Left ventricle myocardium inferior (tissue), 1 donor: Measurements from ENCODE around the gene ACOT2. TPM values are rescaled to one million over a fixed set of nuclear protein-coding genes. Genes with fewer than 3 reads are reported as not detected.
"Not testable (repeated sequence)": the region's sequence is repeated elsewhere in the genome, so short reads cannot be mapped to it uniquely, and the experiment has no call there.

Source experiments
- DNase-seq: peaks from one replicate; pipeline ENCODE4 v3.0.0-alpha.2; 2020
- H3K27ac ChIP-seq: fragments of 200-600 bp; replicated peaks from 2 replicates; pipeline ENCODE4 v1.8.0; 2021
- H3K27me3 ChIP-seq: fragments of 200-600 bp; 2 replicates; pipeline ENCODE4 v1.8.0; 2021; ENCODE audit warnings: low read depth
- H3K36me3 ChIP-seq: fragments of 200-600 bp; 2 replicates; pipeline ENCODE4 v1.8.0; 2021
- H3K4me1 ChIP-seq: fragments of 200-600 bp; 2 replicates; pipeline ENCODE4 v1.8.0; 2021
- H3K4me3 ChIP-seq: fragments of 200-600 bp; 2 replicates; pipeline ENCODE4 v1.8.0; 2021; ENCODE audit warnings: mild to moderate bottlenecking, moderate library complexity
- H3K9me3 ChIP-seq: fragments of 200-600 bp; replicated peaks from 2 replicates; pipeline ENCODE4 v1.8.0; 2021
- intact Hi-C: fragments of 100-400 bp; cut with micrococcal nuclease; formaldehyde crosslinking; loops from one replicate; pipeline ENCODE4 v1.11.0; 2022
- long read RNA-seq: library from polyadenylated mRNA; unstranded; transcript quantifications from one replicate; pipeline ENCODE4 v2.0.0, GENCODE V29; 2021
- total RNA-seq: library from RNA; stranded (reverse); fragmentation: NEBNext Ultra II Directional; extraction: Animal tissue kit (Norgen Biotek cat#: 25700); gene quantifications from one replicate; pipeline ENCODE4 v1.2.1, GENCODE V29; 2021
- TF ChIP-seq, protein P1 (sequence below): fragments of 200-600 bp; IDR thresholded peaks from 2 replicates; pipeline ENCODE4 v1.8.0; 2021; ENCODE audit warnings: antibody characterized with exemption, mild to moderate bottlenecking, borderline replicate concordance
- donor health status: DM: no; HTN: yes; CAD: no; lungs with severe emphysema.

The ACOT2 gene, protein sequence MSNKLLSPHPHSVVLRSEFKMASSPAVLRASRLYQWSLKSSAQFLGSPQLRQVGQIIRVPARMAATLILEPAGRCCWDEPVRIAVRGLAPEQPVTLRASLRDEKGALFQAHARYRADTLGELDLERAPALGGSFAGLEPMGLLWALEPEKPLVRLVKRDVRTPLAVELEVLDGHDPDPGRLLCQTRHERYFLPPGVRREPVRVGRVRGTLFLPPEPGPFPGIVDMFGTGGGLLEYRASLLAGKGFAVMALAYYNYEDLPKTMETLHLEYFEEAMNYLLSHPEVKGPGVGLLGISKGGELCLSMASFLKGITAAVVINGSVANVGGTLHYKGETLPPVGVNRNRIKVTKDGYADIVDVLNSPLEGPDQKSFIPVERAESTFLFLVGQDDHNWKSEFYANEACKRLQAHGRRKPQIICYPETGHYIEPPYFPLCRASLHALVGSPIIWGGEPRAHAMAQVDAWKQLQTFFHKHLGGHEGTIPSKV
- total RNA-seq: 191 TPM
- long read RNA-seq, transcript ACOT2-201 (3 exons, 1,774 nt): major isoform, 310 of 333 reads
- long read RNA-seq, partial matches to known transcripts: 4 of 333 reads
- long read RNA-seq, other reads (novel, unspliced or antisense): 19 of 333 reads

DNA sequence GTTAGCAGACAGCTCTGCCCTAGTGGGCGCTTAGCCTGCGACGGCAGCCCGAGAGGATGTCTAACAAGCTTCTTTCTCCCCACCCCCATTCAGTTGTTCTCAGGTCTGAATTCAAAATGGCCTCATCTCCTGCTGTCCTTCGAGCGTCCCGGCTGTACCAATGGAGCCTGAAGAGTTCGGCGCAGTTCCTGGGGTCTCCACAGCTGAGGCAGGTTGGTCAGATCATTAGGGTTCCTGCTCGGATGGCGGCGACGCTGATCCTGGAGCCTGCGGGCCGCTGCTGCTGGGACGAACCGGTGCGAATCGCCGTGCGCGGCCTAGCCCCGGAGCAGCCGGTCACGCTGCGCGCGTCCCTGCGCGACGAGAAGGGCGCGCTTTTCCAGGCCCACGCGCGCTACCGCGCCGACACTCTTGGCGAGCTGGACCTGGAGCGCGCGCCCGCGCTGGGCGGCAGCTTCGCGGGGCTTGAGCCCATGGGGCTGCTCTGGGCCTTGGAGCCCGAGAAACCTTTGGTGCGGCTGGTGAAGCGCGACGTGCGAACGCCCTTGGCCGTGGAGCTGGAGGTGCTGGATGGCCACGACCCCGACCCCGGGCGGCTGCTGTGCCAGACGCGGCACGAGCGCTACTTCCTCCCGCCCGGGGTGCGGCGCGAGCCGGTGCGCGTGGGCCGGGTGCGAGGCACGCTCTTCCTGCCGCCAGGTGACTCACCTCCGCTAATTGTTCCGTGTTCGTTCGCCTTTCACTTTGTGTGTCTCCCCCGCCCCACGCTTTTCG lies at the start of gene ACOT2:
Gene ACOT2 (plus strand): TSS at position 29 of the 774 bp plus-strand sequence. CDS start 28 bp downstream, at position 57.
- peak within 1 kb of the TSS; percentile 76 for H3K4me3 ChIP-seq
- intact Hi-C loops, H3K9me3 ChIP-seq, H3K27me3 ChIP-seq: not testable (repeated sequence)
- peak within 1 kb of the TSS; percentile 96 for H3K27ac ChIP-seq
- peaks cover 11% of the 10 kb centered on the region for H3K36me3 ChIP-seq
- TF ChIP-seq, protein P1, sequence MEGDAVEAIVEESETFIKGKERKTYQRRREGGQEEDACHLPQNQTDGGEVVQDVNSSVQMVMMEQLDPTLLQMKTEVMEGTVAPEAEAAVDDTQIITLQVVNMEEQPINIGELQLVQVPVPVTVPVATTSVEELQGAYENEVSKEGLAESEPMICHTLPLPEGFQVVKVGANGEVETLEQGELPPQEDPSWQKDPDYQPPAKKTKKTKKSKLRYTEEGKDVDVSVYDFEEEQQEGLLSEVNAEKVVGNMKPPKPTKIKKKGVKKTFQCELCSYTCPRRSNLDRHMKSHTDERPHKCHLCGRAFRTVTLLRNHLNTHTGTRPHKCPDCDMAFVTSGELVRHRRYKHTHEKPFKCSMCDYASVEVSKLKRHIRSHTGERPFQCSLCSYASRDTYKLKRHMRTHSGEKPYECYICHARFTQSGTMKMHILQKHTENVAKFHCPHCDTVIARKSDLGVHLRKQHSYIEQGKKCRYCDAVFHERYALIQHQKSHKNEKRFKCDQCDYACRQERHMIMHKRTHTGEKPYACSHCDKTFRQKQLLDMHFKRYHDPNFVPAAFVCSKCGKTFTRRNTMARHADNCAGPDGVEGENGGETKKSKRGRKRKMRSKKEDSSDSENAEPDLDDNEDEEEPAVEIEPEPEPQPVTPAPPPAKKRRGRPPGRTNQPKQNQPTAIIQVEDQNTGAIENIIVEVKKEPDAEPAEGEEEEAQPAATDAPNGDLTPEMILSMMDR: peak; percentile 25
- H3K4me1 ChIP-seq: peaks cover 49% of the 10 kb centered on the region
- peak; percentile 81 for DNase-seq

DNA sequence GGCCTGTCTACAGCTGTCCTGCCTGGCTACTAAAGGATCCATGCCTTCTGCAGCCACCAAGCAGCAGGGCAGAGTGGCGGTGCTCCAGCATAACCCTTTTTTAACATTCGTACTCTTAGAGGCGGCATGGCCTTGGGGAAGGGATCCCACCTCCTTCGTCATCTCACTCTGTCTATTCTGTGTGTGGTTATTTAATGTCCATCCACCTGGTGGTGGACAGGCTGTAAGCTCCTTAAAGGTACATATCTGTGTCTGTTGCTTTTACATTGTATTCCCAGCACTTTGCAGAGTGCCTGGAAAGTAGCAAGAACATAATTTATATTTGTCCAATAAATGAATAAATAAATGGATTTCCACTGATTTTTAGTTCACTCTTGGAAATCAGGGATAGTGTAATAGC lies 47.8 kb upstream of the ACOT2 start:
- intact Hi-C loops: no loop called here
- H3K4me3 ChIP-seq: no peak overlapping the region
- H3K9me3 ChIP-seq: no peaks in the 10 kb centered on the region
- no peak overlapping the region for H3K27ac ChIP-seq
- peaks cover 6% of the 10 kb centered on the region for H3K36me3 ChIP-seq
- H3K4me1 ChIP-seq: peaks cover 7% of the 10 kb centered on the region
- no peak for DNase-seq
- TF ChIP-seq, protein P1: no peak
- H3K27me3 ChIP-seq: no peaks in the 10 kb centered on the region

DNA sequence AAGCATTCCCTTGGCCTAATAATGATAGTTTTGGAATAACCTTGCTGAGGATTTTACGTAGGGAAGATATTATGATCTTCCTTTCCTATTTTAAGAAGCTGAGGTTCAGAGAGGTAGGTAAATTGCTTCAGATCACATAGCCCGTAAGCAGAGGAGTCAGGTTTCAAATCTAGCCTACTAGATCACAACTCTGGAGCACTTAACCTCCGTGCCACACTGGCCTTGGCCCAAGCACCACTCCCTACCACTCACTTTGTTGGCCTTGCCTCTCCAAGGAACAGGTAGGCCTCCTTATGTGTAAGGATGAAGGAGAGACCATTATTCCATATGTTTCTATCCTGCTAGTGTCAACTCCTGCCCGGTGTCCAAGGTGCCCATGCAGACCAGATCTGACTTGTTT lies 44.5 kb upstream of the ACOT2 start:
- H3K4me1 ChIP-seq: peaks cover 17% of the 10 kb centered on the region
- H3K36me3 ChIP-seq: peaks cover 6% of the 10 kb centered on the region
- TF ChIP-seq, protein P1: no peak
- H3K9me3 ChIP-seq: peaks cover 6% of the 10 kb centered on the region
- no peak overlapping the region for H3K27ac ChIP-seq
- no peaks in the 10 kb centered on the region for H3K27me3 ChIP-seq
- H3K4me3 ChIP-seq: no peak overlapping the region
- intact Hi-C loops: no loop called here
- no peak for DNase-seq

DNA sequence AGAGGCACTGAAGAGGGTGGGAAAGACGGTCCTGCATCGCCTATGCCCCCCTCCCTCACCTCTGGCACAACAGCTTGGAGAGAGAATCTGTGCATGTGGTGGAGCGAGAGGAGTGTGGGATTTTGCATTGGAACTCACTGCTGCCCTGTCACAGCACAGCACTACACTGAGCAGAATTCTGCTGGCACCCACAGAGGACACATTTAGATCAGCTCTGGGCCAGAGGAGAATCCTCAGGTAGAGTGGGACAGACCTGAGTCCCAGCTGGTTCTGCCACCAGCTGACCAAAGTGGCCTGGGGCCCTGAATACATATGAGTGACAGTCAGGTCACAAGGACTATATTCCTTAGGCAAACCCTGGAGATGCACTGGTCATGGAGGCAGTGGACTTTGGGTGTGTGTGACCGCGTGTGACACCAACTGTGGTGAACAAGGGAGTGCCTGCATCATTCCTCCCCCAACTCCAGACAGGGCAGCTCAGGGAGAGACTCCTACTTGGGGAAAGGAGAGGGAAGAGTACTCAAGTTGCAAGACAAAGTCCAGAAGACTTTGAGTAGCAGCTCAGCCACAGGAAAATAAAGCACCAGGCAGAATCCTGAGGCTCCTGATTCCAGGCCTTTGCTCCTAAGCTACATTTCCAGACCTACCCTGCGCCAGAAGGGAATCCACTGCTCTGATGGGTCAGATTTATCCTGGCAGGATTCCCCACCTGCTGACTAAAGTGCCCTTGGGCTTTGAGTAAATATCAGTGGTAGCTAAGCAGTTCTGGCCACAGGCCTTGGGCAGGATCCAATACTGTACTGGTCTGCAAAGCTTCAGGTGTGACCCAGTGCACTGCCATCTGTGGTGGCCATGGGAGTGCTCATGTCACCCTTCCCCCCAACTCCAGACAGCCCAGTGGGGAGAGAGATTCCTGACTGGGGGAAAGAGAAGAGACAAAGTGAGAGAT lies 42.7 kb upstream of the ACOT2 start:
- DNase-seq: peak; percentile 59
- TF ChIP-seq, protein P1: no peak
- intact Hi-C loops: no loop called here

DNA sequence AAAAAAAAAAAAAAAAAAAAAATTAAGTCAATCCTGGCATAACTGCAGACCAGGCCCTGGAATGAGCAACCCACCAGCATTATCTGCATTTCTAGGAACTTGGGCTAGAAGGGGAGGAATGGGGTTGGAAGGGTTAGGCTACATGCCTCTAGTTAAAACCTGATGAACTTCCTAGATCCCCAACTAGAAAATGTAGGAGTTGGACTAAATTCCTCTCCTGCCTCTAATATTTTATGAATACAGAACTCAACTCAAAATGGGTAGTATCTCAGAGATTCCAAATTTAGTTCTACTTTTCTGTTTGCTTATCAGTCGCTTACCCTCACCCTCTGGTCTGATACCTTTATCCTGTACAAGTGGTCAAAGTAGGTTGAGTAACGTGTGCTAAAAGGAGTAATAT lies 39.7 kb upstream of the ACOT2 start:
- H3K36me3 ChIP-seq, H3K4me3 ChIP-seq, H3K9me3 ChIP-seq, intact Hi-C loops, H3K27me3 ChIP-seq, H3K27ac ChIP-seq, DNase-seq: not testable (repeated sequence)
- H3K4me1 ChIP-seq: peaks cover 17% of the 10 kb centered on the region

More for the DNA sequence above, 42.7 kb upstream of the ACOT2 start:
- Histone ChIP-seq H3K4me3 (no peak overlapping the region), H3K9me3 (peaks cover 6% of the 10 kb centered on the region), H3K27ac (peak overlapping the region; percentile 84), H3K4me1 (peaks cover 17% of the 10 kb centered on the region), H3K36me3 (peaks cover 6% of the 10 kb centered on the region), H3K27me3 (no peaks in the 10 kb centered on the region)

DNA sequence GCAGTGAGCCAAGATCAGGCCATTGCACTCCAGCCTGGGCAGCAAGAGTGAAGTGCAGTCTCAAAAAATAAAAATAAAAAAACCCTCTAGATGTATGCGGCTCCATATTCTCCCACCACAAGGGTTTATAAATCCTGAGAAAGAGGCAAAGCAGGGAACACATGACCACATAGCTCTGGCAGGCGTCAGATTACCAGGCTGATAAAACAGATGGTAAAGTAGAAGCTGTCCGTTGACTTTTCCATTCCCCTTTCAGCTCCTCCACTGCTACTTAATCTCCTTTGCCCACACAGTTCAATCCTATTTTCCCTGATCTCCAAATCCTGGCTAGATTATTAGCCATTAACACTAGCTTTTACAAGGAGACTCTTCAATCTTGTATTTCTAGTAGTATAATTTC lies 37.0 kb upstream of the ACOT2 start:
- H3K4me3 ChIP-seq, DNase-seq, H3K27ac ChIP-seq, intact Hi-C loops, H3K36me3 ChIP-seq, H3K9me3 ChIP-seq, H3K27me3 ChIP-seq: not testable (repeated sequence)
- H3K4me1 ChIP-seq: peaks cover 12% of the 10 kb centered on the region

DNA sequence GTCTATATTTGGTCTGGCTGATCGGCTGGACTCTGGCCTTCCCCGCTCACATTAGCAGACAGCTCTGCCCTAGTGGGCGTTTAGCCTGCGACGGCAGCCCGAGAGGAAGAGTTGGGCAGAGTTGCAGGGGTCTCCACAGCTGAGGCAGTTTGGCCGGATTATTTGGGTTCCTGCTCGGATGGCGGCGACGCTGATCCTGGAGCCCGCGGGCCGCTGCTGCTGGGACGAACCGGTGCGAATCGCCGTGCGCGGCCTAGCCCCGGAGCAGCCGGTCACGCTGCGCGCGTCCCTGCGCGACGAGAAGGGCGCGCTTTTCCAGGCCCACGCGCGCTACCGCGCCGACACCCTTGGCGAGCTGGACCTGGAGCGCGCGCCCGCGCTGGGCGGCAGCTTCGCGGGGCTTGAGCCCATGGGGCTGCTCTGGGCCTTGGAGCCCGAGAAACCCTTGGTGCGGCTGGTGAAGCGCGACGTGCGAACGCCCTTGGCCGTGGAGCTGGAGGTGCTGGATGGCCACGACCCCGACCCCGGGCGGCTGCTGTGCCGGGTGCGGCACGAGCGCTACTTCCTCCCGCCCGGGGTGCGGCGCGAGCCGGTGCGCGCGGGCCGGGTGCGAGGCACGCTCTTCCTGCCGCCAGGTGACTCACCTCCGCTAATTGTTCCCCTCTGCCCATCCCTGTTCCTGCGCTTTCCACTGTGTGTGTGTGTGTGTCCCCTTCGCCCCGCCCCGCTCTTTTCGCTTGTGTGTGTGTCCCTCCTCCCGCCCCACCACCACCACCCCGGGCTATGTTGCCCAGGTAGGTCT lies 31.6 kb upstream of the ACOT2 start:
- intact Hi-C loops, H3K9me3 ChIP-seq, H3K36me3 ChIP-seq, H3K27me3 ChIP-seq: not testable (repeated sequence)
- Histone ChIP-seq H3K4me1 (peaks cover 28% of the 10 kb centered on the region), H3K27ac (peak overlapping the region; percentile 88), H3K4me3 (peak overlapping the region; percentile 71)
- peak; percentile 43 for DNase-seq
